GM06990 (cell line): ENCODE measurements around the gene C3orf20.

Experiments
- DNase-seq: peaks from one replicate; pipeline ENCODE4 v3.0.0-alpha.2; 2011; ENCODE audit not compliant: insufficient read length; ENCODE audit errors: extremely low read depth
- H3K27me3 ChIP-seq: replicated peaks from 2 replicates; pipeline ENCODE4 v1.6.0; 2011; ENCODE audit warnings: low read length; ENCODE audit not compliant: control insufficient read depth, insufficient read depth
- H3K36me3 ChIP-seq: 2 replicates; pipeline ENCODE4 v1.5.1; 2011; ENCODE audit warnings: low read length; ENCODE audit not compliant: control insufficient read depth, insufficient read depth
- H3K4me3 ChIP-seq: replicated peaks from 2 replicates; pipeline ENCODE4 v1.5.1; 2011; ENCODE audit warnings: low read depth, mild to moderate bottlenecking, control low read depth, low read length
- CTCF ChIP-seq: IDR thresholded peaks from 2 replicates; pipeline ENCODE4 v1.5.1; 2011; ENCODE audit warnings: low read length, control low read depth, mild to moderate bottlenecking, inconsistent platforms; ENCODE audit not compliant: insufficient read depth, poor library complexity, severe bottlenecking

C3orf20 gene

DNA sequence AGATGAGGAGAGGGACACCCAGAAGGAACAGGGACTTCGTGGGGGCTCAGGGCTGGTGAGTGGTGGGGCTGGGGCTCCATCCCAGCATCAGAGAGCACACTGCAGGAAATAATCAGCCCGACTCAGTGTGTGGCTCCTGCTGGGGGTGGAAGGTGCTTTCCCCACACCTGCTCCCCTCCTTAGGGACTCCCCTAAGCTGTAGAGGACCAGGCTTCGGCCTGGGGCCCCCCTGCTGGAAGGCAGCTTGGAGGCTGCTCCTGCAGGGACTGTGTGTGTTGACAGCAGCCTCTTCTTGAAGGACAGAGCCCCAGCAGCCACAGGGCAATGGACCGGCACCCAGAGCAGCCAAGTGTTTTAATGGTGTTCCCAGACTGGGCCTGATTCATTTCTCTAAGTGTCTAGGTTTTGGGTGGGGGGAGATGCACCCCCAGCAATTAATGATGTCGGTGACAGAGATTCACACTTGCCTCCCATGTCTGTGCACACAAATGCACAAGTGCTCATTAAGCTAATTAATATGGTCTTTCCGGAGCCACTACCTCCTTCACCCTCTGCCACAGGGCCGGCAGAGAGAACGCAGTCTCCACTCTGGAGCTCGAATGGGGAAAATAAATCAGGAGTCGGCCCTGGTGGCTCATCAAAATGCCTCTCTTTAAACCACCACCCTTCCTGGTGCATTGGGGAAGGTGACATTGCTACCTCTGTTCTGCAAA lies 126.9 kb downstream of the C3orf20 start:
- DNase-seq = no peak
- no peaks in the 10 kb centered on the region for H3K36me3 ChIP-seq
- H3K4me3 ChIP-seq = no peak overlapping the region
- no peak for TF ChIP-seq CTCF
- H3K27me3 ChIP-seq = no peaks in the 10 kb centered on the region

- no peak for DNase-seq
- Histone ChIP-seq H3K4me3 (no peak overlapping the region), H3K27me3 (no peaks in the 10 kb centered on the region), H3K36me3 (no peaks in the 10 kb centered on the region)
- TF ChIP-seq CTCF = no peak
Observed at GRCh38 chr3:14802381-14802731, 127.4 kb downstream of the C3orf20 start.

DNA sequence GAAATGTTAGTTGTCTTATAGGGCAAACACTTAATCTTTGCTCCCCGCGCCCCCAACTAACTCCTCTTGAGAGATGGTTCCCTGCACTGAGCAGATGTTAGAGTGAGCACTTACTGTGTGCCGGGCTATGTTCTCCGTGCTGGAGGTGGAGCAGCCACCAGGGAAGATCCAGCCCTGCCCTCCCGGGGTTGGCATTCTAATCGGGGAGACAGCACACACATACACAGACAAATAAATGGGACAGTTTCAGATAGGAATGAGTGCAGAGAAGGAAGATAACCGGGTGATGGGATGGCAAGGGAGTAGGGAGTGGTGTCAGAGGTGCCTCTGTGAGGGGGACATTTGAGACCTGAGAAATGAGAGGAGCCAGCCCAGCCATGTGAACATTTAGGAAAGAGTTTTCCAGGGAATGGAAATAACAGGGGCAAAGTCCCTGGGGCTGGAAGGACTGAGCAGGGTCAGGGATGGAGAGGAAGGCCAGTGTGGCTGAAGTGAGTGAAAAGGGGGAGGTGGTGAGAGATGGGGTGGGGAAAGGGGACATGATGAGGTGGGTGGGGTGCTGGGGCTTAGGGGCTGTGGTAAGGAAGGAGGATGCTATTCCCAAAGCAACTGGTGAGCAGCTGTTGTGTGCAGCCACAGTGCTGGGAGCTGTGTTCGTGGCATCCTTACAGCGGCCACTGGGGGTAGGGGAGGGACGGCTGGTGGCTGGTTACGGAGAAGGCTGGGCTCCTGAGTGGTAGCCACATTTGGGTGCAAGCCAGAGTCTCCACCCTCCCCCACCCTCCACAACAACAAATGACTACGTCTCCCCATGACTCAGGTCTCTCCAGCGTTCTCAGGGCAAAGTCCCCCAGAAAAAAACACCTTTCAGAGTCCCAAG lies 128.4 kb downstream of the C3orf20 start:
- H3K36me3 ChIP-seq = no peaks in the 10 kb centered on the region
- H3K27me3 ChIP-seq = no peaks in the 10 kb centered on the region
- no peak overlapping the region for H3K4me3 ChIP-seq
- no peak for TF ChIP-seq CTCF
- DNase-seq = no peak

DNA sequence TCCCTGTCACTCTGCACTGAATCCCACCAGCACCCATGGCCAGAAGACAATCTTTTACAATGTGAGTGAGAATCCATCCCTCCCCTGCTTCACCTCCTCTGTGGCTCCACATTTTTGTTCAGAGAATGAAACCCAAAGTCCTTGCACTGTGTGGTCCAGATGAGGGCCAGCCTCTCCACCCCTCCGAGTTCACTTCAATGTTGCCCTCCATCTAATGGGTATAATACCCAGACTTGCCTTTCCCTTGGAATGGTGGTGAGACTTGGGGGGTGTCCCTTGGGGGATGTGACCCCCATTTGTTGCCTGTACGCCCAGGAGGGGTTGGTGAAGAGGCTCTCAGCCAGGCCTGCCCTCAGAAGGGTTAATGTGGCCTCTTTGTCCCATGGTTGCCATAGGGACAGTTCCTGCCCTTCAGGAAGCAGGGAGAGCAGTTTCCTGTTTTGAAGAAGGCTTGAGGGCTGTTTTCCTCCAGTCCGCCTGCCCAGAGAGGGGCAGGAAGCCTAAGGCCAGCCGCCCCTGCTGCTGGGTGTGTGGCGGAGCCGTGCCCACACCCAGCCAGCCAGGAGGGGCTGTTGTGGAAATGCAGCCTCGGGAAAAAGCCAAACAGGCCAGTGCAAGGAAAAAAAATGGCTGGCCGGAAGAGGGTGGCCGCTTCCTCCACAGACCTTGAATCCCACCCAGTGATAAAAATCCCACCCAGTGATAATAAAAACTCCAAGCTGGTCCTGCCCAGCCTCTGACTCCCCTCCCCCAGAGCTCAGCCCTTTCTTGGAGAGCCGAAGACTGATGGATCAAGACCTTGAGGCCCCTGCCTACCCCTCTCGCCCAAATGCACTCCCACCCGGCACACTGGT lies 129.3 kb downstream of the C3orf20 start:
- Histone ChIP-seq H3K4me3 (no peak overlapping the region), H3K36me3 (no peaks in the 10 kb centered on the region), H3K27me3 (no peaks in the 10 kb centered on the region)
- DNase-seq = no peak
- TF ChIP-seq CTCF = no peak

GRCh38 chr3:14804835-14805780 lies 130.2 kb downstream of the C3orf20 start:
- H3K27me3 ChIP-seq = no peaks in the 10 kb centered on the region; the same call in 1 of the 2 replicates
- no peak overlapping the region for H3K4me3 ChIP-seq
- H3K36me3 ChIP-seq = no peaks in the 10 kb centered on the region
- no peak for DNase-seq
- no peak for TF ChIP-seq CTCF
